Hematopoietic multipotent progenitor cell (in vitro differentiated cells): Measurements from ENCODE around the gene ILF3. TPM values are rescaled to one million over a fixed set of nuclear protein-coding genes. Genes with fewer than 3 reads are reported as not detected.
"Not testable (repeated sequence)": the region's sequence is repeated elsewhere in the genome, so short reads cannot be mapped to it uniquely, and the experiment has no call there.

Experiments used
- DNase-seq, 3 donors: peaks; one replicate each; pipeline ENCODE4 v3.0.0-alpha.2; 2011 to 2015; ENCODE audit warnings: low read depth in 2 of 3, low spot score in 2 of 3
- total RNA-seq: library from RNA; depleted of rRNA; stranded (reverse); fragments of >200 nt; gene quantifications from one replicate; pipeline ENCODE4 v1.2.3, GENCODE V29; 2012

The ILF3 gene
- total RNA-seq, 1 donor = 213 TPM

DNA sequence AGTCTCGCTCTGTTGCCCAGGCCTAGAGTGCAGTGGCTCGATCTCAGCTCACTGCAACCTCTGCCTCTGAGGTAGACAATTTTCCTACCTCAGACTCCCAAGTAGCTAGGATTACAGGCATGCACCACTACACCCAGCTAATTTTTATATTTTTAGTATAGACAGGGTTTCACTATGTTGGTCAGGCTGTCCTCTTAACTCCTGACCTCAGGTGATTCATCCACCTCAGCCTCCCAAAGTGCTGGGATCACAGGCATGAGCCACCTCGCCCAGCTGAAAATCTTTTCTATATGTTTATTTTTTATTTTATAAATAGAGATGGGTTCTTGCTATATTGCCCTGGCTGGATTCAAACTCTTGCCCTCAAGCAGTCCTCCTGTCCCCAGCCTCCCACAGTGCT, 17.8 kb downstream of the ILF3 start:
- DNase-seq = not testable (repeated sequence)

DNA sequence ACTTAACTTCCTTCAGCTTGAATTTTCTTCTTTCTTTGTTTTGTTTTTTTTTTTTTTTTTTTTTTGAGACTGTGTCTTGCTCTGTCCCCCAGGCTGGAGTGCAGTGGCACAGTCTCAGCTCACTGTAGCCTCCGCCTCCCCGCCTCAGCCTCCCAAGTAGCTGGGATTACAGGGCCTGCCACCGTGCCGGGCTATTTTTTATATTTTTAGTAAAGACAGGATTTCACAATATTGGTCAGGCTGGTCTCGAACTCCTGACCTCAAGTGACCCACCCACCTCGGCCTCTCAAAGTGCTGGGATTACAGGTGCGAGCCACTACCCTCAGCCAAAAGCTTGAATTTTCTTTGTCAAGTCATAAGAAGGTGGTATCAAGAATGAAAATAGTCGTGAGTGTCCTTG, 21.1 kb downstream of the ILF3 start:
- not testable (repeated sequence) for DNase-seq

DNA sequence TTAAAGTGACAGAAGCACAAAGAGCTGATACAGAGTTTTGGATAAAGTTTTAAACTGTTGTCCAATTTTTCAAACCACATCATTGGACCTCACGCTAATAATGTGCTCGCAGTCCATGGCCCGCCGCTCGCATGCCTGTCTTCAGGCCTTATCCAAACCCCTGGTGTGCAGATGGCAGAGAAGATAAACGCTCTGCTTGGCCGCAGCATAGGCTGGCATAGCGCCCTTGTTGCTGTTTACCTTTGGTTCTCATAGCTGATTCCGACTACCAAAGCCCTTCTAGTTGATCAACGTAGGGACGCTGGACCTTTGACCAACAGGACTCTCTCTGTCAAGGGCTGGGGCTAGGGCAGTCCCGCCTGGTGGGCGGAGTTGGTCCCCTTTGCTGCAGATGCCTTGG, 23.6 kb downstream of the ILF3 start:
- DNase-seq = no peak

DNA sequence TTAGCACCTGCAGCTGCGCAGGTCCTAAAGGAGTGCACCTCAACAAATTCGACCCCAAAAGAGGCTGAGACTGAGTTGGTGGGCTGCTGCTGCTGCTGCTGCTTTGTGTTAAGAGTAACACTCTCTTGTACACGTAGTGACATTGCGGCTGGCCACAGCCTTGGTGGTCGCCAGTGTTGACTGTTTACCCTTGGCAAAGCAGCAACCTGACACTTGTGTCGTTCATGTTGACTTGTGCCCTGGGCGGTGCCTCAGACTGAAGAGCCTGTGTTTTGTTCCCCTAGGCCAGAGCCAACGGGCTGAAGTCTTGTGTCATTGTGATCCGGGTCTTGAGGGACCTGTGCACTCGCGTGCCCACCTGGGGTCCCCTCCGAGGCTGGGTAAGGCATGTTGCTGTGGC, 24.7 kb downstream of the ILF3 start:
- DNase-seq = no peak

DNA sequence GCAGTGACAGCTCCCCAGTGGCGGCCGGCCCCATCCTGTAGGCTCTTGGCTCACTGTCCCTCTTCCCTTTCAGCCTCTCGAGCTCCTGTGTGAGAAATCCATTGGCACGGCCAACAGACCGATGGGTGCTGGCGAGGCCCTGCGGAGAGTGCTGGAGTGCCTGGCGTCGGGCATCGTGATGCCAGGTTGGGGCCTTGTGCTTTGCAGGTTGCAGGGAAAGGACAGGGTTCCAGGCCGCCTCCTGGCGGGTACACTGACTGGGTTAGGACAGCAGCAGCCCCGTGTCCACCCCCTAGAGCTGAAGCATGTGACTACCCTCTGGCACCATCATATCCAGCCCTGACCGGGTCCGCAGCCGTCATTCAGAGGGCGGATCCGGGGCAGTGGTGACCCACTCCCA, 25.6 kb downstream of the ILF3 start:
- DNase-seq = no peak

DNA sequence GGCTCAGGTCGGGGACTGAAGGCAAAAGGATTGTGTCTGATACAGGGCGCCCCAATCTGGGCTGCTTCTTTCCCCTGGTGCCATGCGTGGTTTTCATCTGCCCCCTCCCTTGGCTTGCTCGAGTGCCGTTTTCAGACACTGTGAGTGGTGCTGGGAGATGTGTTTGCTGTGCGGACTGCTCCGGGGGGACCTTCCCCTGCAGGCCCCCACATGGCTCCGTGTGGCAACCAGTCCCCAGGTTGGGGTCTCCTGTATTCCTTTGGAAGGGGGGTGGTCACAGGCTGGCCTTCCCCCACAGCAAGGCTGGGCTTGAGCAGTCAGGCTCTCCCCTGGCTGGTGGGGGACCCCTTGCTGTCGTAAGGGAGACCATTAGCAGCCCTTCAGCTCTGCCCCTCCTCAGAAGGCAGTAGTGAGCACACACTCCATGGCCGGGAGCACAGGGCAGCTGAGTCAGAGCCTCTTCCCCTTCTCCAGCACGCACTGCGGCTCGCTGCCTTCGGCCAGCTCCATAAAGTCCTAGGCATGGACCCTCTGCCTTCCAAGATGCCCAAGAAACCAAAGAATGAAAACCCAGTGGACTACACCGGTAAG, 26.5 kb downstream of the ILF3 start:
- DNase-seq = no peak

DNA sequence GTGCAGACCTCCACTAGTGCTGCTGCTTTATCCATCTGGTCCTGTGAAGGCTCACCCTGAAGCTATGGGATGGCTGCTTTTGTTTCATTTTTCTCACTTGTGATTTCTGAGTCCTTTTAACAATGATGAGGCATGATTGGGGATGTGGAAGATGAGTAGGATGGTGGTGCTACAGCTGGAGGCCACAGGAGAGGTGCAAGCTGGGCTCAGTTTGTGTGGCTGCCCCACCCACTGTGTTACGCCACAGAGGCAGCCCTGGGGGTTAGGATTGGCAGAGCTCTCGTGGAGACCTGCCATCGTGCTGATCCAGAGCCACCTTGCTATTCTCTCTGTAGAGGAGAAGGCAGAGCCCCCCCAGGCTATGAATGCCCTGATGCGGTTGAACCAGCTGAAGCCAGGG, 27.5 kb downstream of the ILF3 start:
- no peak for DNase-seq

DNA sequence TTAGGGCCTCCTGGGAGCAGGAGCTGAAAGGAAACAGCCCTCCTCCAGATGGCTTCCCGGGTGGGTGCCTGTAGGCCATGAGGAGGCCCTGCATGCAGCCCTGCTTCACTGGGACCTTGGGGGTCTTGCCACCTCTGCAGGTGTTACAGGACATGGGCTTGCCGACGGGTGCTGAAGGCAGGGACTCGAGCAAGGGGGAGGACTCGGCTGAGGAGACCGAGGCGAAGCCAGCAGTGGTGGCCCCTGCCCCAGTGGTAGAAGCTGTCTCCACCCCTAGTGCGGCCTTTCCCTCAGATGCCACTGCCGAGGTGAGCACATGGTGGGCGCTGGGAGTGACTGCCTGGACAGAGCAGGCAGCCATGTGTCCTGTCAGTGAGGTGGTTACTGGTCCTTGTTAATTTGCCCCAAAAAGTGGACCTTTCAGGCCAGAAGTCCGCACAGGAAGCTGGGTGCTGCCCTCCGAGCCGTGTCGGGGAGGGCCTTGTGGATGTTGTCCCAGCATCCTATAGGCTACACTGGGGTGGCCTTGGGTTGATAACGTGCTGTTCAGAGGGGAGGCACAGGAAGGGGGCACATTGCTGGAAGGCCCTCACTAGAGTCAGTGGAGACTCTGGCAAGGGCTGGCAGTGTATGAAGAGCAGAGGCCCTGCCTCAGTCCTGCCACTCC, 28.4 kb downstream of the ILF3 start:
- no peak for DNase-seq

DNA sequence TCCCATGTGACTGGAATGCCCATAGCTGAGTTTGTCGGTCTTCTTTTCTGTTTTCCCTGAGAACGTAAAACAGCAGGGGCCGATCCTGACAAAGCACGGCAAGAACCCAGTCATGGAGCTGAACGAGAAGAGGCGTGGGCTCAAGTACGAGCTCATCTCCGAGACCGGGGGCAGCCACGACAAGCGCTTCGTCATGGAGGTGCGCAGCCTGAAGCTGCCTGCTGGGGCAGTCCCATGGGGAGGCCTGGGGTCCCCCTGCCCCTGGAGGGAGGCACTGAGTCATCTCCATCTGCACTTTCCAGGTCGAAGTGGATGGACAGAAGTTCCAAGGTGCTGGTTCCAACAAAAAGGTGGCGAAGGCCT, 28.9 kb downstream of the ILF3 start:
- DNase-seq = no peak

DNA sequence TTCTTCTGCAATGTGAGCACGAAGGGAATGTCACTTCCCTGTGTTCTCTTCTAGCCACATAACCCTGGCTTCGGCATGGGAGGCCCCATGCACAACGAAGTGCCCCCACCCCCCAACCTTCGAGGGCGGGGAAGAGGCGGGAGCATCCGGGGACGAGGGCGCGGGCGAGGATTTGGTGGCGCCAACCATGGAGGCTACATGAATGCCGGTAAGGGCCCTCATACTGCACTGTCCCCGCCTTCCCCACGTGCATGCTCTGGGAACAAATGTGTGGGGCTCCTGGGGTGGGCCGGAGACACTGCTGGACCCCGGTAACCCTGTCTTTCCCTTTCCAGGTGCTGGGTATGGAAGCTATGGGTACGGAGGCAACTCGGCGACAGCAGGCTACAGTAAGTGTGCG, 29.4 kb downstream of the ILF3 start:
- no peak for DNase-seq

DNA sequence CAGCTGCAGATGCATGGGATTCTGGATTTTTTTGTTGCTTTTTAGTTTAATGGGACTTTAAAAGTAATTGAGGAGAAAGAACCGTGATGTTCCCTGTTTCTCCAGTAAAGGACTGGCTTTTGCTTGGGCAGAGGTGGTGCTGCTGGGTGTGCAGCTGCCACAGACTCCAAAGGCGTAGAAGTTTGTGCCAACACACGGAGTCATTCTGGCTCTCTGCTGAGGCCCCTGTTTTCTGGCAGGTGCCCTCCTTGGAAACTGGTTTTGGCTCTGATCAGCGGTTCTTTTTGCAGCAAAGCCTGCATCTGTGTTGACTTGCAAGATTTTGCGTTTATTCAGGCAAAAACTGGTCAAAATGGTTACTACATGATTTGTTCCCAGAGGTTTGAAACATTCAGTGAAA, 31.1 kb downstream of the ILF3 start:
- DNase-seq = no peak

DNA sequence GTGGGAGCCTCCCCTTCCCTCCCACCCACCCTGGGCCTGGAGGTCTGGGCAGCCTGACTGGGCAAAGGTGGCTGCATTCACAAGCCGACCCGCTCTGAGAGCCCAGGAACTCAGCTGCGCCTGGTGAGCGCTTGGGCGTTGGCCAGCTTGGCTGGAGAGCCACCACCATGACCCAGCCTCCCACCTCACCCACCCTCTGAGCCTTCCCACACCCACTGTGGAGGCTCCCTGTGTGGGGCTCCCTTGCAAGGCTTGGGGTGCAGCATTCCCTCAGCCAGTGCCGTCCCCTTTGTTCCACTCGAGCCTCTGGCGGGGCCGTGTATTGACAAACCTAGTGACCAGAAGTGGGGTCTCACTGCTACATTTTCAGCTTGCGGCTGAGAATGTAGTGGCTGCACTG, 32.0 kb downstream of the ILF3 start:
- DNase-seq = no peak

DNA sequence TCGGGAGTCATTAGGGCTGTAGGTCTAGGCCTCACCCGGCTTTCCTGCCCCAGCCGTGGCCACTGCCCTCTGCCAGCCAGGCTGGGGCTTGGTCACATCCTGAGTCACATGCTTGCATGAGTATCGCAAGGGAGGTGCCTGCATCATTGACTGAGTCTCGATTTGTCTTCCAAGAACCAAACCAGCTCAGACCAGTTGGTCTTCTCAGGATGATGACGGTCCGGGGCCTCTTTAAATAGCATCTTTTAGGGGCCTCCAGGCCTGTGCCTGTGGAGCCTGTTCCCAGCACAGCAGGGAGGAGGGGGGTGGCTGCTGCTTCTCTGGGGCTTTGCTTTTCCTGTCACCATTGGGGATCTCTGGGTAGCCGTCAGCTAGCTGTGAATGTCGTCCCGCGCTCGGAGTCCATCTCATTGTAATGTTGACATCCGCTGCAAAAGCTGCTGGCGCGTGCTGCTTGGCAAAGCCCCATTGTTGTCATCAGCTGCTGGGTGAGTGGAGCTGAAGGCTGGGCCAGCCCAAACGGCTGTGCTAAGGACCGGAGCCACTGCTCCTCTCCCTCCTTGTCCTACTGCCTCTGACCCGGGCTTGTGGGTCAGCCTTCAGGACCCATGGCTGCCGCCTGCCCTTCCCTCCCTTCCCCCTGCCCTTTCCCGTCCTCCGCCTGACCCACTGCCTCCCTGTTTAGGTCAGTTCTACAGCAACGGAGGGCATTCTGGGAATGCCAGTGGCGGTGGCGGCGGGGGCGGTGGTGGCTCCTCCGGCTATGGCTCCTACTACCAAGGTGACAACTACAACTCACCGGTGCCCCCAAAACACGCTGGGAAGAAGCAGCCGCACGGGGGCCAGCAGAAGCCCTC, 32.7 kb downstream of the ILF3 start:
- no peak for DNase-seq

DNA sequence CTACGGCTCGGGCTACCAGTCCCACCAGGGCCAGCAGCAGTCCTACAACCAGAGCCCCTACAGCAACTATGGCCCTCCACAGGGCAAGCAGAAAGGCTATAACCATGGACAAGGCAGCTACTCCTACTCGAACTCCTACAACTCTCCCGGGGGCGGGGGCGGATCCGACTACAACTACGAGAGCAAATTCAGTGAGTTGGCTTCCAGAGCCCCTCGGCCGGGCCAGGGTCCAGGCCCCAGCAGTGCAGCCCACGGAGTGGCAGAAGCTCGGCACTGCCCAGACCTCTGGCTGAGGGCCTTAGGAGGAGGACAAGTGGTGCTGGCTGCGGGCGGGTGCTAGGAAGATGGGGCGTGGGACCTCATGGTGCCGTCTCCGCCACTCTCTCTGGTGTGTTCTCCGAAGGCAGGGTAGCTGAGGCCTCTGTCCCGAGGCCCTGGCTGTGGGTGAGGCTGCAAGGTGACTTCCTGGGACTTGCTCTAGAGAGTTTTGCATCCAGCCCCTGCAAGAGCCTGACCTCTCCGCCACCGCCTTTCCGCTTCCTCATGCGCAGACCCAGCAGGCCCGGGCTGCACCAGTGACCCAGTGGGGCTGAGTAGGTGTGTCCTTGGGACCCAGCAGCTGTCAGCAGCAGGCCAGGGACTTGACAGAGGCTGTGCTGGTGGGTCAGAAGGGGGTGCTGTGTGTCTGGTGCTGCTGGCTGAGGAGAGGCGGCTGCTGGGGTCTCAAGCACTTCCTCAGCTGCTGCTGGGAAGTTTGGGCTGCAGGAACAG, 33.6 kb downstream of the ILF3 start:
- DNase-seq = no peak

DNA sequence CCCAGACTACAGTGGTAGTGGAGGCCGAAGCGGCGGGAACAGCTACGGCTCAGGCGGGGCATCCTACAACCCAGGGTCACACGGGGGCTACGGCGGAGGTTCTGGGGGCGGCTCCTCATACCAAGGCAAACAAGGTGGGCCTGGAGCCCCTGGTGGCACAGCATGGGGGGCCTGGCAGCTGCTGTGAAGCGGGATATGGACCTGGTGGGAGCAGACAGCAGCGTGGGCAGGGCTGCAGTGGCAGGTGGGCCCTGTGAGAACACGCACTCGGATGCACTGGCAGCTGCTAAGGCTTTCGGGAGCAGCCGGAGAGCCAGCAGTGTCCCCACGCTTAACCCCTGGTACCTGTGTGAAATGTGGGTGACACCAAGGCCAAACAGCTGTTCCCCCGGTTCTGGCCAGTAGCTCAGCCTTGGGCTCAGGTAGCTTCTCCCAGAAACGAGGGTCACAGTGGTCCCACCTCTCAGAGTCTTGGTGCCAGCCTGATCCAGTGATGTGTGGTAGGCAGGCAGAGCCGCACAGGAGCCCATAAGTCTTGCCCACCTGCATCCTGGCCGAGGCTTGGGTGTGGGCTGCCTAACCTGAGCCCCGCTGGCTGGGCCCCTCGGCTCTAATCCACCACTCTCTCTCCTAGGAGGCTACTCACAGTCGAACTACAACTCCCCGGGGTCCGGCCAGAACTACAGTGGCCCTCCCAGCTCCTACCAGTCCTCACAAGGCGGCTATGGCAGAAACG, 34.6 kb downstream of the ILF3 start:
- DNase-seq = no peak

DNA sequence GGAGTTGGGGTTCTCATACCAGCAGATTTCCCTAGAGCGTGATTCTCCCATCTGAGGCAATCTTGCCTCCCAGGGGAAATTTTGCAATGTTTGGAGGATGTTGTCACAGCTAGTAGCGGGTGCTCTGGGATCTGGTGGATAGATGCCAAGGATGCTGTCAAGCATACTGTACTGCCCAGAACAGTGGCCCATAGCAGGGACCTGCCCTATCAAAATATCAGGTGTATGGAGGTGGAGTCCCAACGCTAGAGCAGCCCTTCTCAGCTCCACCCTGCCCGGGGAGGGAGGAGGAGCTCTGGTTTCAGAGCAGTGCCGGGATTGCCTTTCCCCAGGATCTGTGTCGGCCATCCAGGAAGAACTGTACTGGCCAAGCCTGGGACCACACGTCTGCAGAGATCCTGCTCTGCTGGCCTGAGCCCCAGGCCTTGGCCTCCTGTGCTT, 36.2 kb downstream of the ILF3 start:
- DNase-seq = no peak

DNA sequence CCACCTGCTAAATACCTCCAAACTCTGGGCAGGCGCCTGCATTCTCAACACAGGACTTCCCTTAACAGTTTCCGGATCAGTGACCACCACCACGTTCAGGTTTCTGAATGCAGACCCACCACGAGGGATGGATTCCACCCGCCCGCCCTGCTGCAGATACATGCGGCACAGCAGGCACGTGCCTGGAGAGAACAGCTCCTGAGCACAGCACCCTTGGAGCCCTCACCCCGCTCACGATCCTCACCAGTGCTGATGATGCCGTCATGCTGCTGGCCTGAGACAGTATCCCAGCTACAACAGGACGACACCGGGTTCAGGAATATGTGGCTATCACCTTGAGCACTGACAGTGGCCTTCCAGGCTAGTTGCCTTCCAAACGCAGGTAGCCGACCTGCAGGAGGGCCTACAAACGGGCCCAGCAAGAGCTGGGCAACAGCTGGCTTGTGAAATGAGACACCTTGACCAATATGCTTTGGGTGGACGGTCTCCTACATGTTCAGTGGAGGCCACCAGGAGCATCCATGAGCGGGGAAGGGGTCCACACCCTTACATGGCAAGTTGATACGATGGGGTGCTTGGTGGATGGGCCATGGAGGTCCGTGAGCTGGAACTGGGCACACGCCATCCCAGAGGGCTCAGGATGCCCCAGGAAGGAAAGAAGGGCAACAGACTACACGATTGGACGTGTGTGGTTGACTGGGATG, 37.2 kb downstream of the ILF3 start:
- no peak for DNase-seq

DNA sequence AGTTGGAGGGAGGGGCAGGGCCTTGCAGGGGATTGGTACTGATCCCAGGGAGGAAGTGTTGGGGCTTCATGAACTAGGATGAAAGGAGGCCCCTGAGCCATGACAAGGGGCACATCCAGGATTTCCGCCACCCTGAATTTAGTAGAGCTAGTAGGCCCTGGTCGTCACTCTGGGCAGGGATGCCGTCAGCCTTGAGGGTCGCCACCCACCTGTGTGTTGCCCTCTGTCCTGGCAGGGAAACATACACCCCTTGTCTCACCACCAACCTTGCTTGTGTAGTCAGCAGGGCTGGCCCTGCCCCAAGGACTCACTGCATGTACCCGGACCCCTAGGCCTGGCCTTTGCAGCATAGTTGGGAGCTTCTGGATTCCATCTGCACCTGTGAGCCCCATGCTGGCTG, 37.7 kb downstream of the ILF3 start:
- no peak for DNase-seq

DNA sequence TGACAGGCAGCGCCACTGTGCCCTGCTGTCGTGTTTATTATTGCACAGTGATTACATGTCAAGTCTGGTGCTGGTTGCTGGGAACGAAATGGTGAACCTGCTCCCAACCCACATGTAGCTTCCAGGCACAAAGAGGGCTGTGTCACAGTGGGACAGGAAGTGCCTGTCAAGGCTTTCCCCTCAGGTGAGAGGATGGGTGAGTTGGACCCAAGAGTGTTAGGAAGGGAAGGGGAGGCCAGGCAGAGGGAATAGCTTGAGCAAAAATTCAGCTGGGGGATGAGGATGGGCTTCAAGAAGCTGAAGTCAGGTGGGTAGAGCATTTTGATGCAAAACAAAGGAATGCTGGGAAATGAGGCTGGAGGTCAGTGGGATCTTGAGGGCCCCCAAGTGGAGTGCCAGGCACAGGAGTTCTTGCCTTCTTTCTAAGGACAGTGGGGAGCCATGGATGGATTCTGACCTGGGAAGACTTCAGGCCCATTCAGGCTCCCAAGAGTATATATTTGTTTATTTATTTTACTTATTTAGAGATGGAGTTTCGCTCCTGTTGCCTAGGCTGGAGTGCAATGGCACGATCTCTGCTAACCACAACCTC, 38.6 kb downstream of the ILF3 start:
- DNase-seq = no peak
